Measurements from ENCODE around the gene TM2D3. TPM values are rescaled to one million over a fixed set of nuclear protein-coding genes. Genes with fewer than 3 reads are reported as not detected.

TM2D3 gene
- total RNA-seq, 1 donor from 2014 or later: 51.2 TPM

- H3K27ac Mint-ChIP-seq: no peak overlapping the region
Measured at GRCh38 chr15:101692801-101693598, 40.8 kb upstream of the TM2D3 start.

GRCh38 chr15:101689901-101690300, 37.7 kb upstream of the TM2D3 start:
- Mint-ChIP-seq H3K4me1 (peaks cover 2% of the 10 kb centered on the region), H3K36me3 (peaks cover 31% of the 10 kb centered on the region), H3K4me3 (no peak overlapping the region), H3K27me3 (ENCODE audit: low read depth) (no peaks in the 10 kb centered on the region), H3K27ac (no peak overlapping the region), H3K9me3 (no peaks in the 10 kb centered on the region)
- no peak for TF ChIP-seq CTCF (IDR thresholded peaks at IDR 0.05; ENCODE audit: unreplicated experiment)
- no peak for DNase-seq (ENCODE audit: low spot score in 2 of 2, unreplicated experiment in 2 of 2)

More at GRCh38 chr15:101692801-101693598, 40.8 kb upstream of the TM2D3 start:
- Mint-ChIP-seq H3K36me3 (peaks cover 43% of the 10 kb centered on the region), H3K27me3 (ENCODE audit: low read depth) (no peaks in the 10 kb centered on the region), H3K9me3 (peaks cover 4% of the 10 kb centered on the region), H3K4me3 (no peak overlapping the region), H3K4me1 (peaks cover 2% of the 10 kb centered on the region)
- TF ChIP-seq CTCF (IDR thresholded peaks at IDR 0.05; ENCODE audit: unreplicated experiment): no peak
- DNase-seq (ENCODE audit: low spot score in 2 of 2, unreplicated experiment in 2 of 2): no peak

- H3K27me3 Mint-ChIP-seq (ENCODE audit: low read depth): no peaks in the 10 kb centered on the region
- H3K9me3 Mint-ChIP-seq: no peaks in the 10 kb centered on the region
- H3K4me1 Mint-ChIP-seq: no peaks in the 10 kb centered on the region
- TF ChIP-seq CTCF (IDR thresholded peaks at IDR 0.05; ENCODE audit: unreplicated experiment): no peak
- no peak overlapping the region for H3K27ac Mint-ChIP-seq
- no peak overlapping the region for H3K4me3 Mint-ChIP-seq
- DNase-seq (ENCODE audit: low spot score in 2 of 2, unreplicated experiment in 2 of 2): no peak
- peaks cover 41% of the 10 kb centered on the region for H3K36me3 Mint-ChIP-seq
Measured at GRCh38 chr15:101686718-101687117, 34.5 kb upstream of the TM2D3 start.

DNA sequence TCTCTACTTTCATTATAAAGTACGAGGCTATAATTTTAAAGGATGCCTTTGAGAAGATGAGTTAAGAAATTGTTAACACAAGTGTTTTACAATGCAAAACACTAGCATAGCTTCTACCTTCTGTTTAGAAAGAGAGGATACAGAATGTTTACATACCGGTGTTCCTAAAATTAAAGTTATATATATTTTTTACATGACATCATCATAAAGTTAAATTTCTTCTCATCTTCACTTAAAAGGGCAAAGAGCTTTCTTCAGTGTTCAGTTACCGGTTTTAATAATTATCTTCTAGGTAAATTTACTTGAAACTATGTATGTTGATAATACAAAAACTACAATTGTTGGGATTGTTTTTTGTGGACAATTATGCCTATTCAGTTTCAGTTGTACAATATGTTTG, 32.7 kb upstream of the TM2D3 start:
- H3K27ac Mint-ChIP-seq: no peak overlapping the region
- H3K27me3 Mint-ChIP-seq (ENCODE audit: low read depth): no peaks in the 10 kb centered on the region
- no peaks in the 10 kb centered on the region for H3K4me1 Mint-ChIP-seq
- H3K4me3 Mint-ChIP-seq: no peak overlapping the region
- no peaks in the 10 kb centered on the region for H3K9me3 Mint-ChIP-seq
- TF ChIP-seq CTCF (IDR thresholded peaks at IDR 0.05; ENCODE audit: unreplicated experiment): no peak
- no peak for DNase-seq (ENCODE audit: low spot score in 2 of 2, unreplicated experiment in 2 of 2)
- H3K36me3 Mint-ChIP-seq: peaks cover 55% of the 10 kb centered on the region

DNA sequence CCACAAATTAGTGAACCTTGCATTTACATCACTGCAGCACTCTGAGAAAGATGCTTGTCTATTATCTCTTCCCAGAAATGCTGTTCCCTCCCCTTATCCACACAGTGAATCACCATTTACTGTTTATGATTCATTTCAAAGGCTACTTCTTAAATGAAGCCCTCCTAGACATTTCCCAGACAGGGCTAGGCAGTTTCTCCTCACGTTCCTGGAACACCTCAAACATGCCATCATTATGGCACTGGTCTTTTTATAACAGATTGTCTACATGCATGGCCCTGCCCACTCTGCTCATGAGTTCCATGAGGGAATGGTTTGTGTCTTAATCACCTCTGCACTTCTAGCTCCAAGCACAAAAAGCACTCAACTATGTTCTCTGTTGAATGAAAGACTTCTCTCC, 32.2 kb upstream of the TM2D3 start:
- Mint-ChIP-seq H3K27ac (no peak overlapping the region), H3K4me3 (no peak overlapping the region), H3K4me1 (no peaks in the 10 kb centered on the region), H3K36me3 (peaks cover 58% of the 10 kb centered on the region), H3K9me3 (peaks cover 1% of the 10 kb centered on the region), H3K27me3 (ENCODE audit: low read depth) (no peaks in the 10 kb centered on the region)
- no peak for DNase-seq (ENCODE audit: low spot score in 2 of 2, unreplicated experiment in 2 of 2)
- no peak for TF ChIP-seq CTCF (IDR thresholded peaks at IDR 0.05; ENCODE audit: unreplicated experiment)
